Common myeloid progenitor, CD34-positive (primary cell): Measurements from ENCODE around the gene LSP1.
A peak's percentile ranks its signal among the peaks of the same experiment; 100 is the strongest.

Experiments used
- CTCF ChIA-PET: fragments of 350-600 bp; sonication (Branson Sonifier 250); formaldehyde crosslinking; loops from one replicate; lab custom pipeline; 2021; ENCODE audit warnings: antibody characterized with exemption; lab: Charles Lee
- POLR2A ChIA-PET: fragments of 350-600 bp; sonication (Branson Sonifier 250); formaldehyde crosslinking; loops from one replicate; lab custom pipeline; 2021; ENCODE audit warnings: antibody characterized with exemption; lab: Charles Lee
- DNase-seq, 3 donors: peaks; one replicate each; pipeline versions ENCODE4 v3.0.0 to v3.0.0-alpha.2; 2013
- H3K27ac ChIP-seq, 2 experiments: 1 replicate in 1 of 2; 2 replicates in 1 of 2; pipeline ENCODE4 v1.7.0; 2013; ENCODE audit warnings: inconsistent platforms in 2 of 2, low read length in 2 of 2, mild to moderate bottlenecking in 2 of 2, low read depth in 1 of 2, moderate library complexity in 1 of 2; ENCODE audit not compliant: severe bottlenecking in 2 of 2, insufficient read depth in 1 of 2, poor library complexity in 1 of 2
- H3K27me3 ChIP-seq, 5 experiments: replicated peaks in 2 of 5; 1 replicate in 3 of 5; 2 replicates in 2 of 5; pipeline versions ENCODE4 v1.6.1 to v1.7.0; 2013; ENCODE audit warnings: low read length in 4 of 5, mild to moderate bottlenecking in 2 of 5, moderate library complexity in 2 of 5, inconsistent platforms in 1 of 5; ENCODE audit not compliant: insufficient read depth in 5 of 5, control insufficient read depth in 4 of 5
- H3K36me3 ChIP-seq, 4 experiments: 1 replicate in 2 of 4; 2 replicates in 2 of 4; pipeline versions ENCODE4 v1.6.1 to v1.7.0; 2013; ENCODE audit warnings: low read length in 3 of 4, control low read depth in 1 of 4, mild to moderate bottlenecking in 1 of 4; ENCODE audit not compliant: control insufficient read depth in 4 of 4, insufficient read depth in 4 of 4
- H3K4me1 ChIP-seq, 4 experiments: 1 replicate in 3 of 4; 2 replicates in 1 of 4; pipeline versions ENCODE4 v1.6.1 to v1.7.1; 2013; ENCODE audit warnings: low read length in 3 of 4, mild to moderate bottlenecking in 3 of 4, control low read depth in 1 of 4, inconsistent platforms in 1 of 4, moderate library complexity in 1 of 4; ENCODE audit not compliant: control insufficient read depth in 4 of 4, insufficient read depth in 4 of 4; ENCODE audit errors: control extremely low read depth in 1 of 4
- H3K4me3 ChIP-seq, 7 experiments: 1 replicate in 4 of 7; 2 replicates in 3 of 7; pipeline versions ENCODE4 v1.5.1 to v1.7.0; 2013; ENCODE audit warnings: mild to moderate bottlenecking in 7 of 7, low read length in 6 of 7, moderate library complexity in 6 of 7, inconsistent platforms in 2 of 7, low read depth in 2 of 7, control low read depth in 1 of 7; ENCODE audit not compliant: insufficient read depth in 4 of 7, control insufficient read depth in 1 of 7; ENCODE audit errors: extremely low read depth in 1 of 7
- H3K9me3 ChIP-seq, 5 experiments: 1 replicate in 4 of 5; 2 replicates in 1 of 5; pipeline versions ENCODE4 v1.6.1 to v1.7.1; 2013; ENCODE audit warnings: low read length in 4 of 5, mild to moderate bottlenecking in 2 of 5, inconsistent platforms in 1 of 5, low read depth in 1 of 5, moderate library complexity in 1 of 5; ENCODE audit not compliant: control insufficient read depth in 4 of 5, insufficient read depth in 2 of 5; ENCODE audit errors: control extremely low read depth in 1 of 5
- WGBS: methylation state at CpG from one replicate; pipeline ENCODE4 v1.1.5; 2013; ENCODE audit not compliant: insufficient coverage; 5-methylcytosine and 5-hydroxymethylcytosine counted together

LSP1 gene

GRCh38 chr11:1848640-1849430 lies 4.0 kb upstream of the LSP1 start:
- no peaks in the 10 kb centered on the region for H3K36me3 ChIP-seq
- no peak overlapping the region for H3K27ac ChIP-seq
- no peak for DNase-seq
- peaks cover 8 to 75% (median 60%) of the 10 kb centered on the region in 4 experiments for H3K4me1 ChIP-seq
- WGBS: 97% methylated on average over 14 of the region's 19 CpGs
- POLR2A ChIA-PET: no interaction called here
- no peaks in the 10 kb centered on the region for H3K27me3 ChIP-seq
- no peaks in the 10 kb centered on the region for H3K9me3 ChIP-seq
- no peak overlapping the region for H3K4me3 ChIP-seq
- CTCF ChIA-PET: interaction anchor here (0.7 to 4.5 kb wide), 10 partner anchors 8 to 301 kb away, joined by 3 to 18 read pairs (median 3); partner anchors contain the start of gene TNNI2

GRCh38 chr11:1851468-1852180 lies 1.3 kb upstream of the LSP1 start:
- H3K4me1 ChIP-seq: peaks cover 0 to 69% (median 48%) of the 10 kb centered on the region in 4 experiments
- ChIA-PET POLR2A (no interaction called here), CTCF (interaction anchor here (0.6 to 3.8 kb wide), 10 partner anchors 9 to 301 kb away, joined by 3 to 21 read pairs (median 3); partner anchors contain the start of gene TNNI2)
- peak overlapping the region; percentile 33 to 70 for H3K27ac ChIP-seq
- WGBS: 99% methylated on average over 15 of the region's 21 CpGs
- H3K9me3 ChIP-seq: no peaks in the 10 kb centered on the region
- H3K36me3 ChIP-seq: no peaks in the 10 kb centered on the region
- H3K27me3 ChIP-seq: no peaks in the 10 kb centered on the region
- no peak for DNase-seq
- no peak overlapping the region for H3K4me3 ChIP-seq

DNA sequence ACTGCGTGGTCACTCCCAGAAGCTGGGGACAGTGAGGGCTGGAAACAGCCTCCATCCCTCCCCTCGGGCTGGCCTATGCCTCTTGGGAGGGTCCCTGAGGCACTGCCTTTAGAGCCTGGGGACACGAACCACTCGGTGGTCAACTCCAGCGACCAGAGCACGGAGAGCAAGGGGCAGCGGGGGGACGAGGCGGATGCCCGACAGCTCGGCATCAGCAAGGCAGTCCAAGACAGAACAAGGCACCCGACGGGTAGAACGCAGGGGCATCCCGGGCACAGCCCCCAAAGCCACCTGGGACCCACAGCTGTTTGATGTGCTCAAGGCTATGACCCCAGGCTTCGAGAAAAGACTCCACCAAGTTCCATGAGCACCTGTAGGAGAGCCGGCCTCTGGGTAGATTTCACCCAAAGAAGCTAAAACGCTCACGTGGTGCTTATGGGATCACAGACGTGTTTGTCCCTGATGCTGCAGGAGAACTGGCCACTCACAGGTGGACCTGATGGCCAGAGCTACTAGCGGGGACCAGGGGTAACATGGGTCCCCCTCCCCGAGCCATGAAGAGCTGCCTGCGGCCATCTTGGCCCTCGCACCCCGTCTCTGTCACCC lies 510 bp upstream of the LSP1 start:
- Histone ChIP-seq H3K4me1 (peaks cover 0 to 64% (median 46%) of the 10 kb centered on the region in 4 experiments), H3K27me3 (no peaks in the 10 kb centered on the region), H3K4me3 (peak overlapping the region in 6 of 7 experiments; percentile 38 to 78 (median 70)), H3K9me3 (no peaks in the 10 kb centered on the region), H3K36me3 (no peaks in the 10 kb centered on the region), H3K27ac (peak overlapping the region; percentile 33 to 70)
- ChIA-PET CTCF (interaction anchor here (0.7 to 3.8 kb wide), 8 partner anchors 10 to 300 kb away, joined by 3 to 21 read pairs (median 4); partner anchors contain the start of gene TNNI2), POLR2A (interaction anchor here (0.6 kb wide), 1 partner anchor 67 kb away, joined by 4 read pairs; no protein-coding TSS in a partner anchor)
- no peak for DNase-seq
- WGBS: 75% methylated on average over 20 of the region's 25 CpGs

DNA sequence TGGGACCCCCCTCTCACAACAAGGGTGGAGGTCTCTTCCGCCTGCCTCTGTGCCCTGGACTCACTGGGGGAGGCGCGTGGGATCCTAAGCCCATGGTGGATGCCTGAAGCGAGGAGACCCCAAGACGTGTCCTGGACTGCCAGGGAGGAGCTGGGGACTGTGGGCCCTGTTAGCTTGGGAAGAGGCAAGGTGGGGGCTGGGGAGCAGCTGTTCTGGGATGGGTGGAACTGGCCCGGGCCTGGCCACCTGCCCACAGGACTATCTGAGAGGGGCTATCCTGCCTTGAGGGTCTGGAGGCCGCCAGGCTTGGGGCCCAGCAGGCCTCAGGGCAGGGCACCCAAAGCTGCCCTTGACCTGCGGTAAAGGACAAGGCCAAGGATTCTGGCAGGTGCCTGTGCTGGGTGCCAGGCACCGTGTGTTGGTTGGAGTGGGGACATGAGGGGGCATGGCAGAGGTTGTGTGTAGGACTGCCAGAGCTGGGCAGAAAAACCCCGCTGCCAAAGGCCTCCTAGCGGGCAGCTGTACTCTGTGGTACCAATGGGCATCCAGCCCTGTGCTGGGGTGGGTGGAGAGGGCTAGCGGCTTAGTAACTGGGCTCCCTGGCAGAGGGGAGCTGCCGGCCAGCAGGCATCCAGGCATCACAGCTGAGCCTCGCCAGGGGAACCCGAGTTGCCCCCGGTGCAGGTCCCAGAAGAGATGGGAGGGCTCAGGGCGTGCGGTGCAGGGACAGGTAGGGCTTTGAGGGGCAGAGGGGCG lies 670 bp downstream of the LSP1 start:
- DNase-seq: peak in 2 of 3 donors; percentile 41 to 46
- ChIA-PET CTCF (interaction anchor here (0.6 to 3.8 kb wide), 8 partner anchors 9 to 296 kb away, joined by 3 to 21 read pairs (median 4); no protein-coding TSS in a partner anchor), POLR2A (no interaction called here)
- Histone ChIP-seq H3K27ac (peak overlapping the region; percentile 33 to 70), H3K36me3 (peaks cover 0 to 2% (median 0%) of the 10 kb centered on the region in 4 experiments), H3K4me1 (peaks cover 0 to 61% (median 47%) of the 10 kb centered on the region in 4 experiments), H3K27me3 (no peaks in the 10 kb centered on the region), H3K4me3 (peak overlapping the region; percentile 9 to 78 (median 69)), H3K9me3 (no peaks in the 10 kb centered on the region)
- 66% methylated on average over 11 of the region's 19 CpGs for WGBS

- Histone ChIP-seq H3K36me3 (peaks cover 0 to 2% (median 0%) of the 10 kb centered on the region in 4 experiments), H3K4me1 (peaks cover 0 to 66% (median 47%) of the 10 kb centered on the region in 4 experiments), H3K27ac (no peak overlapping the region), H3K9me3 (no peaks in the 10 kb centered on the region), H3K27me3 (no peaks in the 10 kb centered on the region), H3K4me3 (peak overlapping the region in 6 of 7 experiments; percentile 38 to 78 (median 70))
- ChIA-PET POLR2A (no interaction called here), CTCF (interaction anchor here (1.0 to 3.8 kb wide), 6 partner anchors 8 to 295 kb away, joined by 3 to 21 read pairs (median 4); no protein-coding TSS in a partner anchor)
- WGBS: 91% methylated on average over 22 of the region's 27 CpGs
- no peak for DNase-seq
Observed at GRCh38 chr11:1854132-1854948, 1.5 kb downstream of the LSP1 start.
